Upper lobe of right lung (tissue), 1 donor: ENCODE data around the gene ZNRF3. TPM values are rescaled to one million over a fixed set of nuclear protein-coding genes. Genes with fewer than 3 reads are reported as not detected.

ENCODE experiments used
- ATAC-seq: fragments of 200-7000 bp; cut with Tn5 transposase; one replicate; pipeline ENCODE4 v1.9.1; 2020; ENCODE audit warnings: mild to moderate bottlenecking, moderate library complexity
- DNase-seq: peaks from one replicate; pipeline ENCODE4 v3.0.0-alpha.2; 2020
- H3K27ac ChIP-seq: fragments of 200-600 bp; one replicate; pipeline ENCODE4 v1.8.0; 2022
- H3K27me3 ChIP-seq: fragments of 200-600 bp; one replicate; pipeline ENCODE4 v1.8.0; 2022; ENCODE audit warnings: mild to moderate bottlenecking
- H3K36me3 ChIP-seq: fragments of 200-600 bp; one replicate; pipeline ENCODE4 v1.8.0; 2022
- H3K4me1 ChIP-seq: fragments of 200-600 bp; one replicate; pipeline ENCODE4 v1.8.0; 2022
- H3K4me3 ChIP-seq: fragments of 200-600 bp; one replicate; pipeline ENCODE4 v1.8.0; 2022; ENCODE audit warnings: mild to moderate bottlenecking
- H3K9me3 ChIP-seq: fragments of 200-600 bp; one replicate; pipeline ENCODE4 v1.8.0; 2022
- CTCF ChIP-seq: fragments of 200-600 bp; IDR thresholded peaks from one replicate; pipeline ENCODE4 v1.8.0; 2022; ENCODE audit warnings: antibody characterized with exemption
- intact Hi-C: fragments of 100-400 bp; cut with DNase I; formaldehyde crosslinking; loops from one replicate; pipeline ENCODE4 v1.11.0; 2022
- total RNA-seq: library from RNA; stranded (reverse); fragmentation: NEBNext Ultra II Directional; extraction: Animal tissue kit (Norgen Biotek cat#: 25700); gene quantifications from one replicate; pipeline ENCODE4 v1.2.1, GENCODE V29; 2021
- donor health status: DM: no; HTN: yes; CAD: no; lungs with severe emphysema.

ZNRF3 gene
- total RNA-seq, 1 donor from 2014 or later: 15.8 TPM

- Histone ChIP-seq H3K4me3 (no peak overlapping the region), H3K36me3 (no peaks in the 10 kb centered on the region), H3K9me3 (no peaks in the 10 kb centered on the region), H3K4me1 (peaks cover 40% of the 10 kb centered on the region), H3K27ac (peak overlapping the region; percentile 31), H3K27me3 (no peaks in the 10 kb centered on the region)
- intact Hi-C loops: no loop called here
- no peak for ATAC-seq
- no peak for DNase-seq
- TF ChIP-seq CTCF: no peak
These were observed 102.4 kb downstream of the ZNRF3 start for GRCh38 chr22:28985581-28986290.

- no peak for TF ChIP-seq CTCF
- Histone ChIP-seq H3K36me3 (no peaks in the 10 kb centered on the region), H3K4me3 (no peak overlapping the region), H3K27me3 (no peaks in the 10 kb centered on the region), H3K4me1 (peaks cover 40% of the 10 kb centered on the region), H3K27ac (peak overlapping the region; percentile 31), H3K9me3 (no peaks in the 10 kb centered on the region)
- intact Hi-C loops: no loop called here
- DNase-seq: no peak
- no peak for ATAC-seq
These were observed 103.0 kb downstream of the ZNRF3 start for GRCh38 chr22:28986366-28986765.

- H3K27ac ChIP-seq: no peak overlapping the region
- peak; percentile 24 for ATAC-seq
- peaks cover 35% of the 10 kb centered on the region for H3K4me1 ChIP-seq
- DNase-seq: no peak
- no peak overlapping the region for H3K4me3 ChIP-seq
- H3K36me3 ChIP-seq: no peaks in the 10 kb centered on the region
- intact Hi-C loops: no loop called here
- TF ChIP-seq CTCF: no peak
- H3K27me3 ChIP-seq: no peaks in the 10 kb centered on the region
- H3K9me3 ChIP-seq: no peaks in the 10 kb centered on the region
These were observed 105.1 kb downstream of the ZNRF3 start for GRCh38 chr22:28988457-28988856.

GRCh38 chr22:28989035-28989464 is 105.7 kb downstream of the ZNRF3 start:
- Histone ChIP-seq H3K27me3 (no peaks in the 10 kb centered on the region), H3K4me3 (no peak overlapping the region), H3K9me3 (no peaks in the 10 kb centered on the region), H3K4me1 (peaks cover 30% of the 10 kb centered on the region), H3K36me3 (no peaks in the 10 kb centered on the region), H3K27ac (no peak overlapping the region)
- ATAC-seq (no peak), DNase-seq (no peak)
- no peak for TF ChIP-seq CTCF
- intact Hi-C loops: no loop called here

GRCh38 chr22:28989484-28989883 is 106.1 kb downstream of the ZNRF3 start:
- no peak for TF ChIP-seq CTCF
- Histone ChIP-seq H3K4me3 (no peak overlapping the region), H3K36me3 (no peaks in the 10 kb centered on the region), H3K9me3 (no peaks in the 10 kb centered on the region), H3K27ac (no peak overlapping the region), H3K27me3 (no peaks in the 10 kb centered on the region), H3K4me1 (peaks cover 26% of the 10 kb centered on the region)
- intact Hi-C loops: no loop called here
- DNase-seq: no peak
- ATAC-seq: no peak
